GM21576 (cell line): ENCODE data around the gene ADORA3.
"Not testable (repeated sequence)": the region's sequence is repeated elsewhere in the genome, so short reads cannot be mapped to it uniquely, and the experiment has no call there.

ENCODE experiments used
- ATAC-seq: cut with Tn5 transposase; IDR thresholded peaks from one replicate; pipeline ENCODE4 v1.9.1; 2021; ENCODE audit warnings: mild to moderate bottlenecking, moderate library complexity; ENCODE audit not compliant: unreplicated experiment

ADORA3 gene

GRCh38 chr1:111503585-111504060, at the start of gene ADORA3, which contains the start of gene TMIGD3:
TSS of gene ADORA3 (minus strand) at chr1:111503633. CDS start at chr1:111503354, 279 bp downstream.
TSS of gene TMIGD3 (minus strand) at chr1:111503633. CDS start at chr1:111503354, 279 bp downstream.
- no peak for ATAC-seq

GRCh38 chr1:111553196-111553595, 49.8 kb upstream of the ADORA3 start:
- ATAC-seq, result no peak

DNA sequence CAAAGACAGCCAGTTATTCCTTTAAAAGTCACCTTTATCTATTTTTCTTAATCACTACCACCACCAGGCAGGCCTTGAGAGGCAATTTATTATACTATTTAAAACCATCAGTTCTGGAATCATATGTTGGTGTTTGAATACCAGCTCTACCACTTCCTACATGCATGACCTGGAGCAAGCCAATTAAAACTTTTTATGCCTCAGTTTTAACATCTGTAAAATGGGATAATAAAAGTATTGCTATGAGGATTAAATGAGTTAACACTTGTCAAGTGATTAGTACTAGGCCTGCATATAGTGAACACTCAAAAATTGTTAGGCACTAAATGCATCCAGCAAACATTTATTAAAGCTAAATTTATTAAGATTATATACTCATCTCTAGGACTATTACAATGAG, 49.2 kb upstream of the ADORA3 start:
- no peak for ATAC-seq

DNA sequence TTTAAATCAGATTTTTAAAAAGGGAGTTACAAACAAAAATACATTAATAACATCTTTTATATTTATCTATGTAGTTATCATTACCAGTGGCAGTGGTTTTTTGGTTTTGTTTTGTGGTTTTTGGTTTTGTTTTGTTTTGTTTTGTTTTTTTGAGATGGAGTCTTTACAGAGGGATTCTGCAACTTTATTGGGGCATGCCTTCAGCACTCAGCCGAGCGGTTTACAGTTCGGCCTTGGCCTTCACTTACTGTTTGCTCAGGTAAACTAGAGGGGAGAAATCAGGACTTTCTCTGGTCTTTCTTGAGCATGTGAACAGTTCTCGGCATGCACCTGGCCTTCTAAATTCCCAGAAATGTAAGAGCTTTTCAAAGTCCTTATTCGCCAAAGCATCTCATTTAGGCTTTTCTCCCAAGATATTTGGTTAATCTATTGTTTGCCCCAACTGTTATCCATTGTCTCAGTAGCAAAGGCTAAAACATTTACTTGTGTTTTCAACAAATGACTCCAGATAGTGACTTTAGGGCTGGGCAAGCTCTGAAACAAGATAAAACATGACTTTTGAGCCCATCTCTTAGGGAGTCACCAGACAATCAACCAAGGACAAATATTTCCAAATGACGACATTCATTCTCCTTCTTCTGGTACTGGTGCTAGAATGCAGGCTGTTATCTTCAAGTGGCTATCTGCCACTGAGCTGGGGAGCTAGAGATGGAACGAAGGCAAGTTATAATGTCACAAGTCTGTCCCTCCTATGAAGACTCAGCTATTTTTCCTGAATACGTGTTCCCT, 48.4 kb upstream of the ADORA3 start:
- ATAC-seq, result no peak

DNA sequence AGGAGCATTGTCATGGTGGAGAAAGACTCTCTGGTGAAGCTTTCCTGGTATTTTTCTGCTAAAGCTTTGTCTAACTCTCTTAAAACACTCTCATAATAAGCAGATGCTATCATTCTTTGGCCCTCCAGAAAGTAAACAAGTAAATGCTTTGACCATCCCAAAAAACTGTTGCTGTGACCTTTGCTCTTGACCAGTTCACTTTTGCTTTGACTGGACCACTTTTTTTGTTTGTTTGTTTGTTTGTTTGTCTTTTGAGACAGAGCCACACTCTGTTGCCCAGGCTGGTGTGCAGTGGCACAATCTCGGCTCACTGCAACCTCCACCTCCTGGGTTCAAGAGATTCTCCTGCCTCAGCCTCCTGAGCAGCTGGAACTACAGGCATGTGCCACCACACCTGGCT, 44.4 kb upstream of the ADORA3 start:
- ATAC-seq, result not testable (repeated sequence)

DNA sequence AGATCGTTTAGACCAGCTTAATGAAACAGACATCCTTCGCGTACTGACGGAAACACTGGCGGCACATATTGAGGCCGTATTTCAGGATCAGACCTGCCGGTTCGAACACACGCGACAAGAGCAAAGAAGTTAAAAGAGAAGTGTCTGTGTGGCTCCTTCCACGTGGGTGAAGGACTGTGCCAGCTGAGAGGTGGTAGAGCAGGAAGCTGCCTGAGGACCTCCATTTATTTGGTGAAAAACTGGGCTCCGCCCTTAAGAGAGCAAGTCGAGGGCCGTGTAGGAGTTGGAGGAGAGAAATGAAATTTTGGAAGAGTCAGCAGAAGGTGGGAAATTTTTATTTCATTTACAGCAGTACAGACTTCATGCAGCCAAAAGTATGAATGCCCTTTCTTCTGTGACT, 38.8 kb upstream of the ADORA3 start:
- ATAC-seq, result no peak

- ATAC-seq, result no peak
These were observed 38.3 kb upstream of the ADORA3 start for GRCh38 chr1:111541721-111542120.

- ATAC-seq, result no peak
These were observed 37.5 kb upstream of the ADORA3 start for GRCh38 chr1:111540928-111541327.

- ATAC-seq, result no peak
These were observed 35.1 kb upstream of the ADORA3 start for GRCh38 chr1:111538343-111539025.

- ATAC-seq, result no peak
These were observed 32.1 kb upstream of the ADORA3 start for GRCh38 chr1:111535256-111536191.

DNA sequence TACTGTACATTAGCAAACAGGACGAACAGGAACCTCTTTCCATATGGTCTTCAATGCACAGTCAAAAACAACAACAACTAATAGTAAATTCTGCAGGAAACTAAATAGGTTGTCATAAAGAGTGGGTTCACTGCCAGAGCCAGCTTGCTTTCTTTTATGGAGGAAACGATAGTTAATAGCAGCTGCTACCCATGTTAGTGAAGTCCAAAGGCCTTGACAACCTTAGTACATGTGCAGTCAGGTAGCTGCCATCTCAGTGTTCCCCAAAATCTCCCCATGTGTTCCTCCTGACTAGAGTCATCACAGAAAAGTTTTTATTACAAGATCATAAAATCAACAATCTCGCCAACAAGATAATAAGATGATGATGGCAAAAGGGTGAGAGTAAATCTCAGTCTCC, 16.6 kb upstream of the ADORA3 start:
- no peak for ATAC-seq

DNA sequence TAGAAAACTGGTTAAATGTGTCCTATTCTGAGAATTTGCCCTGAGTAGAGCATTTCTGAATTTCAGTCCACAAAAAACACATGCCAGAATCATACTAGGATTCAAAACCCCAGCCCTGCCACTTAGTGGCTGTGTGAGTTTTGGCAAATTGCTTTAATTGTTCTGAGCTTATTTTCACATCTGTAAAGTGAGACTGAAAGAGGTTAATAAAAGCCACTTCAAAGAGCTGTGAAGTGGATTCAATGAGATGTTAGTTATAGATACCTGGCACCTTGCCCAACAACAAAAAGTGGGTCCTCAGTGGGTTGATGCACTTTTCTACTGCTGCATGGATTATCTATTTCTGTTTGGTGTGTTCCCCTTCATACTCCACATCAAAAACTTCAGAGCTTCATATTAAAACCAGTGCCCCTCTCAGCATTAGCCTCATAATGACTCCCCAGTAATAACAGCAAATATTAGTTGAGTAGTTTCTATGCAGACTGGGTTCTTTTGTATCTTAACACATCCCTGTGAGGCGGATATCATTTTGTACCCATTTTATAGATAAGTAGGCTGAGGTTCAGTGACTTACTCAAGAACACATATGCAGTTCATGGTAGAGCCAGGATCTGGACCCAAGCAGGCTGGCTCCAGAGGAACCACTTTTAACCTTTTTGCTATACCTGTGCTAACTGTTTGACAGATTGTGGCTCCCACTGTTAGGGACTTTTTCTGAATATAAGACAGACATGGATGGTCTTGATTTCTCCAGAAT, 14.2 kb upstream of the ADORA3 start:
- ATAC-seq, result no peak

DNA sequence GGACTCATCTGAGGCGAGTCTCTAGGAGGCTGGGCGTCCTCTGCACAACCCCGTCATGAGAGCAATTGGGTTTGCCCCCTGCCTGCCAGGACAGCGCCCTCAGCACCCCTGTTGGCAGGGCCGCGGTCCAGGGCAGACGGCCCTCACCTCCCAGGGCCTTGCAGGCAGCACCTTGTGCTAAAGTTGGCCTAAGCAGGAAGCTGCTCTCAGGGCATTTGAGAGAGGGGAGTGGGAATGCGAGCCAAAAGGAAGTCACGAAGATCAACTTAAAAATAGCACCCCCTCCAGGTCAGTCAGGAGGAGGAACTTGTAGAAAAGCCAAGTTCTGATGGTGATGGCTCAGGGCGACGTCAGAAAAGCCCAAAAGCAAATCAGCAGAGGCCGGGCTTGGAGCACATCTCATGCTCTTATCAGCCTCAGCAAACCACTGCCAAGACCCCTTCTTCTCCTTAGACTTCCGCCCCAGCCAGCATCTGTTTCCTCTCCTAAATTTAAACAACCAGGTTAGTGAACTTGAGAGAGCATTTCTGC, 12.6 kb upstream of the ADORA3 start:
- ATAC-seq, result no peak

DNA sequence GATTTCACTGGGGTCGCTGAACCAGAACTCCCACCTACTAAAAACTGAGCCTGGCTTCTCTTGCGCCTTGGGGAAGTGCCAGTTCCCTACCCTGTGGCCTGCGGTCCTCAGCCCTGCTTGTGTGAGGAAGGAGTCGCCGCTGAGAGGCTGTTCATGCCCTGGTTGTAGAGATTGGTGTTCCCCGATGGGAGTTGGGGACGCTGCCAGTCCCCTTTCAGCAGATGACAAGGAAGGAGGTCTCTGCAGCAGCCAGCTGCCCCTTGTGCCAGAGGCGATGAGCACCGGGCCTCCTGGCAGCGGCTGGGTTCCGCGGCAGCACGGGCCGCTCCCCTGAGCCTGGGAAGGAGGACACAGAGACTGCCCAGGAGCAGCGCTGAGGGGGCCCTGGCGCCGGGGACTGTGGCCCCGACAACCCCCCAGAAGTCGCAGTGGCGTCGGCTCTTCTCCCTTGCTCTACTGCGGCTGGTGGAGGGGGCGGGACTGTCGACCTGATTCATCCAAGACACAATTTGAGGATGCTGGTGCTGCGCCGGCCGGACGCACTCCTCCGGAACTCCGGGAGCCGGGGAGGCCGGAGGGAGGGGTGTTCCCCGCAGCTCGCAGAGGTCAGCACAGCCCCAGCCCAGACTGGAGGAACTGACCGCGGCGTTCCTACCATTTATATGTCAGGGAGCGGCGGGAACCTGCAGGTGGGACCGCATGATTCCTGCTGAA, 12.0 kb upstream of the ADORA3 start:
- no peak for ATAC-seq

- ATAC-seq, result no peak
These were observed 10.1 kb upstream of the ADORA3 start for GRCh38 chr1:111513410-111514020.

DNA sequence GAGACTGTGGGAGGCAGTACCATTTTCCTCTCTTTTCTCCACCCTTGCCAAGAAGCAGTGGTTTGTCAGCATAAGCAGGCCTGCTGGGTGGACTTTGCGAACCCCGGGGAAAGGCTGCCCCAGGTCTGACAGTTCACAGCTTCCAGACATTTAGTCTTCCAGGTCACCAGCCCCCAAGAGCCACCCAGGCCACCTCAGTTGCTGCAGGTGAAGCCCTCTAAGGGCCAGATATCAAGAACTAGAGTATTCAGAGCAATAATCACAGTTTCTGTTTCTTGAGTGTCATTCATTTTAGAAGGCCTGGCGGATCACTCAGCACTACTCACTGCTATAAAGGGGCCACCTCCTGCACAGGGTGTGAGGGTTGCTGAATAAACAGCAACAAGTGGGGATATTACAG, 9.5 kb upstream of the ADORA3 start:
- ATAC-seq, result no peak

- ATAC-seq, result no peak
These were observed 8.9 kb upstream of the ADORA3 start for GRCh38 chr1:111512132-111512889.

DNA sequence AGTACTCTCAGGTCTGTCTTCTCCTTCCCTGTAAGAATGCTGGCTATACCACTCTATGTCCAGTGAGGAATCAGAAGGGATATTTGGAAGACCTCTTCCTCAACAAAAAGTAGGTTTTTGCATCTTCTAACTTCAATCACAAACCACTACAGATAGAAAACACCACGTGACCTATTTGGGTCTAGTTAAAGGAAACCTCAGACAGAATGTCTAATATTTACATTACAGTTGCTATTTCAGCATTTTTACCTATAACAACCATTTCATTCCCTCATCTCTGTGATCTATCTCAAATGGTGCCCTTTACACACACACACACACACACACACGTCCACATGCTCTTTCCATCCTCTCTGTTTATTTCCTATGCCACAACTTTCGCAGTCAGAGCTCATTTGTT, 7.9 kb upstream of the ADORA3 start:
- ATAC-seq, result no peak
